GM23248 (cell line): ENCODE measurements around the gene EVI5L. TPM values are rescaled to one million over a fixed set of nuclear protein-coding genes. Genes with fewer than 3 reads are reported as not detected.

Experiments used
- DNase-seq: peaks from one replicate; pipeline ENCODE4 v3.0.0-alpha.2; 2015
- H2AFZ ChIP-seq: fragments of 200-600 bp; sonication (generic); 2 replicates; pipeline ENCODE4 v1.6.1; 2016; ENCODE audit warnings: antibody characterized with exemption
- H3F3A ChIP-seq: fragments of 200-600 bp; sonication (generic); 2 replicates; pipeline ENCODE4 v1.6.1; 2016; ENCODE audit warnings: mild to moderate bottlenecking, antibody characterized with exemption, mixed run types; ENCODE audit not compliant: insufficient read depth
- H3K27ac ChIP-seq: fragments of 200-600 bp; sonication (generic); 2 replicates; pipeline ENCODE4 v1.5.1; 2016; ENCODE audit warnings: mild to moderate bottlenecking
- H3K27me3 ChIP-seq: fragments of 200-600 bp; sonication (generic); replicated peaks from 2 replicates; pipeline ENCODE4 v1.6.1; 2016; ENCODE audit warnings: mild to moderate bottlenecking; ENCODE audit not compliant: insufficient read depth
- H3K36me3 ChIP-seq: fragments of 200-600 bp; sonication (generic); 2 replicates; pipeline ENCODE4 v1.6.1; 2016; ENCODE audit warnings: low read depth, mild to moderate bottlenecking
- H3K4me1 ChIP-seq: fragments of 200-600 bp; sonication (generic); 2 replicates; pipeline ENCODE4 v1.6.1; 2016; ENCODE audit warnings: mild to moderate bottlenecking; ENCODE audit not compliant: insufficient read depth
- H3K4me2 ChIP-seq: fragments of 200-600 bp; sonication (generic); one replicate; pipeline ENCODE4 v1.6.1; 2016; ENCODE audit warnings: mild to moderate bottlenecking; ENCODE audit not compliant: unreplicated experiment
- H3K4me3 ChIP-seq: fragments of 200-600 bp; sonication (generic); 2 replicates; pipeline ENCODE4 v1.5.1; 2016; ENCODE audit warnings: mild to moderate bottlenecking
- H3K79me2 ChIP-seq: fragments of 200-600 bp; sonication (generic); 2 replicates; pipeline ENCODE4 v1.6.1; 2016; ENCODE audit warnings: mild to moderate bottlenecking; ENCODE audit not compliant: insufficient read depth
- H3K9ac ChIP-seq: fragments of 200-600 bp; sonication (generic); 2 replicates; pipeline ENCODE4 v1.6.1; 2016; ENCODE audit warnings: mild to moderate bottlenecking
- H3K9me2 ChIP-seq: fragments of 200-600 bp; sonication (generic); 2 replicates; pipeline ENCODE4 v1.6.1; 2016; ENCODE audit warnings: mixed run types, mild to moderate bottlenecking, moderate library complexity; ENCODE audit not compliant: insufficient read depth
- H3K9me3 ChIP-seq: fragments of 200-600 bp; sonication (generic); one replicate; pipeline ENCODE4 v1.6.1; 2017; ENCODE audit warnings: low read depth
- H4K20me1 ChIP-seq: fragments of 200-600 bp; sonication (generic); 2 replicates; pipeline ENCODE4 v1.6.0; 2016; ENCODE audit not compliant: insufficient read depth
- EZH2 ChIP-seq: fragments of 200-600 bp; sonication (generic); IDR thresholded peaks from 2 replicates; pipeline ENCODE4 v1.6.1; 2018; ENCODE audit warnings: antibody characterized with exemption, mild to moderate bottlenecking; ENCODE audit not compliant: insufficient read depth, poor library complexity, severe bottlenecking
- EZH2phosphoT487 ChIP-seq: fragments of 200-600 bp; sonication (generic); IDR thresholded peaks from 2 replicates; pipeline ENCODE4 v1.6.1; 2018; ENCODE audit warnings: antibody characterized with exemption, moderate library complexity, mild to moderate bottlenecking, low read depth; ENCODE audit not compliant: insufficient read depth
- WGBS, 2 experiments: methylation state at CpG; one replicate each; pipeline ENCODE4 v1.1.6; 2015 to 2017; ENCODE audit warnings: low lambda C conversion rate in 2 of 2, low coverage in 1 of 2; ENCODE audit errors: missing lambda C conversion rate in 2 of 2; 5-methylcytosine and 5-hydroxymethylcytosine counted together
- in situ Hi-C: fragments of 300-500 bp; cut with MboI; formaldehyde crosslinking; loops from 2 replicates; pipeline ENCODE4 v1.15.0; 2020
- polyA plus RNA-seq: library from polyadenylated mRNA; unstranded; fragments of >200 nt; fragmentation: Nextera tagmentation; extraction: Ambion mirVana; gene quantifications from 2 replicates; pipeline ENCODE4 v1.2.1, GENCODE V29; 2016
- total RNA-seq: library from RNA; depleted of rRNA; stranded (reverse); fragments of >200 nt; shearing (Covaris generic); gene quantifications from 2 replicates; pipeline ENCODE4 v1.2.3, GENCODE V29; 2014; rRNA removed

EVI5L gene
- total RNA-seq (24.3 and 26.8 TPM in 2 replicates), polyA plus RNA-seq (6.9 and 8.4 TPM in 2 replicates)

- H3K9ac ChIP-seq = peak within 1 kb of the TSS; percentile 80
- in situ Hi-C loops = no loop called here
- WGBS, 2 experiments = 0 to 1% methylated on average over 26 to 45 of the region's 45 CpGs
- DNase-seq = peak; percentile 99
- peaks cover 25% of the 10 kb centered on the region for H3K79me2 ChIP-seq
- H3K4me2 ChIP-seq = peak within 1 kb of the TSS; percentile 62
- TF ChIP-seq EZH2 (no peak), EZH2phosphoT487 (no peak)
- H3K9me3 ChIP-seq = no peaks in the 10 kb centered on the region
- H3K4me3 ChIP-seq = peak within 1 kb of the TSS; percentile 76
- peaks cover 15% of the 10 kb centered on the region; the same call in 1 of the 2 replicates for H3K27me3 ChIP-seq
- H3K4me1 ChIP-seq = peaks cover 16% of the 10 kb centered on the region
- no peaks in the 10 kb centered on the region for H3K9me2 ChIP-seq
- no peaks in the 10 kb centered on the region for H3K36me3 ChIP-seq
- H3F3A ChIP-seq = no peaks in the 10 kb centered on the region
- H3K27ac ChIP-seq = no peak within 1 kb of the TSS
- peak within 1 kb of the TSS; percentile 79 for H2AFZ ChIP-seq
- no peaks in the 10 kb centered on the region for H4K20me1 ChIP-seq
These were observed at the start of gene EVI5L for GRCh38 chr19:7829561-7830271. Gene EVI5L (plus strand): TSS chr19:7830218. CDS start chr19:7846543, 16,325 bp downstream.

DNA sequence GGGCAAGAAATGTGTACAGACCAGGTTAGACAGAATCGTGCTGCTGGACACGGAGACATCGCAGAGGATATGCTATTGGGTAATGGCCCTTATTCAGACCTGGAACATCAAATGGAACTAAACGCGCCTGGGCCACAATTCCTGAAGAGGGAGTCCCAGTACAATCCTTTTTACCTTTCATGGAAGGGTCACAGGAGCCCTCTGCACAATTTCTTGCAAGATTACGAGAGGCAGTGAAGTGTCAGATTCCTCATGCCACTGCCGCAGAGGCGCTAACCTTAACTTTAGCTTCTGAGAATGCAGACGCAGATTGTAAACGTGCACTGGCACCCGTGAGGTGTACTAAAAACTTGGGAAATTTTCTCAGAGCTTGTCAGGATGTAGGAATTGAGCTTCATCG, 48.9 kb upstream of the EVI5L start:
- in situ Hi-C loops = no loop called here
- WGBS, 2 experiments = 44 to 49% methylated on average over 11 to 12 of the region's 12 CpGs
- no peak overlapping the region for H3K9ac ChIP-seq
- H3K4me1 ChIP-seq = no peaks in the 10 kb centered on the region
- peaks cover 64% of the 10 kb centered on the region for H3K27me3 ChIP-seq
- no peak for DNase-seq
- TF ChIP-seq EZH2 (no peak), EZH2phosphoT487 (no peak)
- H4K20me1 ChIP-seq = no peaks in the 10 kb centered on the region
- no peak overlapping the region for H3K4me2 ChIP-seq
- H3K9me3 ChIP-seq = no peaks in the 10 kb centered on the region
- H3K4me3 ChIP-seq = no peak overlapping the region
- H3F3A ChIP-seq = no peaks in the 10 kb centered on the region
- no peaks in the 10 kb centered on the region for H3K36me3 ChIP-seq
- no peak overlapping the region for H3K27ac ChIP-seq
- no peaks in the 10 kb centered on the region for H3K79me2 ChIP-seq
- no peak overlapping the region for H2AFZ ChIP-seq
- H3K9me2 ChIP-seq = no peaks in the 10 kb centered on the region

GRCh38 chr19:7783991-7784423, 46.0 kb upstream of the EVI5L start:
- Histone ChIP-seq H3K9me3 (no peaks in the 10 kb centered on the region), H2AFZ (no peak overlapping the region), H4K20me1 (no peaks in the 10 kb centered on the region), H3K36me3 (no peaks in the 10 kb centered on the region), H3K4me1 (no peaks in the 10 kb centered on the region), H3K9ac (no peak overlapping the region), H3K79me2 (no peaks in the 10 kb centered on the region), H3K27ac (no peak overlapping the region), H3K27me3 (peaks cover 63% of the 10 kb centered on the region), H3K4me2 (no peak overlapping the region), H3K4me3 (no peak overlapping the region), H3K9me2 (no peaks in the 10 kb centered on the region), H3F3A (no peaks in the 10 kb centered on the region)
- DNase-seq = peak; percentile 67
- TF ChIP-seq EZH2 (no peak), EZH2phosphoT487 (no peak)
- 3 to 4% methylated on average over 8 of the region's 8 CpGs for WGBS, 2 experiments
- in situ Hi-C loops = no loop called here

- Histone ChIP-seq H3F3A (no peaks in the 10 kb centered on the region), H4K20me1 (no peaks in the 10 kb centered on the region), H3K27me3 (peaks cover 55% of the 10 kb centered on the region), H3K27ac (no peak overlapping the region), H3K9ac (no peak overlapping the region), H3K4me3 (no peak overlapping the region), H3K4me2 (no peak overlapping the region), H3K4me1 (no peaks in the 10 kb centered on the region), H3K9me3 (no peaks in the 10 kb centered on the region), H2AFZ (no peak overlapping the region), H3K36me3 (no peaks in the 10 kb centered on the region), H3K9me2 (no peaks in the 10 kb centered on the region), H3K79me2 (no peaks in the 10 kb centered on the region)
- in situ Hi-C loops = no loop called here
- no peak for DNase-seq
- TF ChIP-seq EZH2phosphoT487 = no peak
These were observed 45.2 kb upstream of the EVI5L start for GRCh38 chr19:7784856-7785255.
